IMR-90 (cell line): ENCODE results near the gene TGFBRAP1. TPM values are rescaled to one million over a fixed set of nuclear protein-coding genes. Genes with fewer than 3 reads are reported as not detected.

Experiments
- ATAC-seq: fragments of 200-7000 bp; cut with Tn5 transposase; 2 replicates; pipeline ENCODE4 v1.9.1; 2020; ENCODE audit warnings: low read depth, mild to moderate bottlenecking, moderate library complexity
- BruUV-seq: library from RNA; stranded (reverse); fragments of 400-500 nt; replicated peaks from 2 replicates; lab custom pipeline; 2021; lab: Mats Ljungman, UMichigan
- CTCF ChIA-PET: fragments of 300-600 bp; formaldehyde crosslinking; extraction: SDS; loops from one replicate; lab custom pipeline; 2021; ENCODE audit warnings: antibody characterized with exemption; lab: Yijun Ruan, JAX
- POLR2A ChIA-PET: fragments of 300-600 bp; sonication (Branson Sonifier 250); formaldehyde crosslinking; loops from one replicate; lab custom pipeline; 2022; ENCODE audit warnings: antibody characterized with exemption; ENCODE audit not compliant: unreplicated experiment; lab: Charles Lee
- DNase-seq: peaks from one replicate; pipeline ENCODE4 v3.0.0; 2013
- H2AFZ ChIP-seq: replicated peaks from 2 replicates; pipeline ENCODE3; 2013; ENCODE audit warnings: low read length, mild to moderate bottlenecking; ENCODE audit not compliant: poor library complexity
- H2AK5ac ChIP-seq: 2 replicates; pipeline ENCODE4 v1.6.1; 2013; ENCODE audit warnings: low read depth, low read length, inconsistent platforms
- H2AK9ac ChIP-seq: replicated peaks from 2 replicates; pipeline ENCODE3; 2013; ENCODE audit warnings: mild to moderate bottlenecking, low read depth, low read length, moderate library complexity; ENCODE audit not compliant: poor library complexity
- H2BK120ac ChIP-seq: 2 replicates; pipeline ENCODE4 v1.6.1; 2013; ENCODE audit warnings: low read depth, low read length, inconsistent platforms
- H2BK15ac ChIP-seq: 3 replicates; pipeline ENCODE4 v1.6.1; 2013; ENCODE audit warnings: low read depth, low read length, inconsistent platforms
- H2BK20ac ChIP-seq: 2 replicates; pipeline ENCODE4 v1.6.1; 2013; ENCODE audit warnings: low read depth, mild to moderate bottlenecking, inconsistent platforms, low read length, moderate library complexity
- H2BK5ac ChIP-seq: 2 replicates; pipeline ENCODE4 v1.6.1; 2013; ENCODE audit warnings: mild to moderate bottlenecking, low read depth, low read length, inconsistent platforms; ENCODE audit not compliant: poor library complexity, severe bottlenecking
- H3K14ac ChIP-seq: replicated peaks from 2 replicates; pipeline ENCODE4 v1.6.1; 2013; ENCODE audit warnings: low read depth, low read length, inconsistent platforms
- H3K18ac ChIP-seq: 2 replicates; pipeline ENCODE4 v1.6.1; 2013; ENCODE audit warnings: low read depth, low read length, control low read depth
- H3K23ac ChIP-seq: 2 replicates; pipeline ENCODE4 v1.6.1; 2013; ENCODE audit warnings: low read depth, low read length, inconsistent platforms
- H3K27ac ChIP-seq: 2 replicates; pipeline ENCODE4 v1.5.1; 2013; ENCODE audit warnings: mild to moderate bottlenecking, control low read depth, low read length; ENCODE audit not compliant: insufficient read depth
- H3K27me3 ChIP-seq: 2 replicates; pipeline ENCODE4 v1.6.1; 2013; ENCODE audit warnings: low read length; ENCODE audit not compliant: control insufficient read depth, insufficient read depth
- H3K36me3 ChIP-seq: 2 replicates; pipeline ENCODE4 v1.6.1; 2013; ENCODE audit warnings: low read length, mixed read lengths; ENCODE audit not compliant: control insufficient read depth, insufficient read depth
- H3K4ac ChIP-seq: 2 replicates; pipeline ENCODE4 v1.6.1; 2013; ENCODE audit warnings: low read depth, low read length, inconsistent platforms
- H3K4me1 ChIP-seq: 2 replicates; pipeline ENCODE4 v1.6.1; 2013; ENCODE audit warnings: low read length, mixed read lengths; ENCODE audit not compliant: control insufficient read depth, insufficient read depth
- H3K4me2 ChIP-seq: 2 replicates; pipeline ENCODE4 v1.6.1; 2013; ENCODE audit warnings: low read depth, mild to moderate bottlenecking, control low read depth, low read length, moderate library complexity
- H3K4me3 ChIP-seq: 2 replicates; pipeline ENCODE4 v1.5.1; 2013; ENCODE audit warnings: low read depth, mild to moderate bottlenecking, control low read depth, low read length, moderate library complexity; ENCODE audit not compliant: insufficient read depth
- H3K56ac ChIP-seq: 2 replicates; pipeline ENCODE4 v1.6.1; 2013; ENCODE audit warnings: low read length, inconsistent platforms; ENCODE audit not compliant: insufficient read depth; ENCODE audit errors: extremely low read depth
- H3K79me1 ChIP-seq, 2 experiments: 2 replicates each; pipeline ENCODE4 v1.6.1; 2013; ENCODE audit warnings: low read length in 2 of 2, inconsistent platforms in 1 of 2, low read depth in 1 of 2
- H3K9ac ChIP-seq: 2 replicates; pipeline ENCODE4 v1.6.1; 2013; ENCODE audit warnings: low read depth, low read length, control low read depth
- H3K9me1 ChIP-seq: 2 replicates; pipeline ENCODE4 v1.6.1; 2013; ENCODE audit warnings: low read length, inconsistent platforms; ENCODE audit not compliant: insufficient read depth
- H3K9me3 ChIP-seq: 2 replicates; pipeline ENCODE4 v1.6.1; 2013; ENCODE audit warnings: low read length; ENCODE audit not compliant: control insufficient read depth, insufficient read depth
- H4K20me1 ChIP-seq: 2 replicates; pipeline ENCODE4 v1.6.1; 2013; ENCODE audit warnings: low read length, inconsistent platforms; ENCODE audit not compliant: insufficient read depth
- H4K5ac ChIP-seq: 2 replicates; pipeline ENCODE4 v1.6.1; 2013; ENCODE audit warnings: mild to moderate bottlenecking, low read depth, low read length, control low read depth
- H4K8ac ChIP-seq, 2 experiments: 2 replicates each; pipeline ENCODE4 v1.6.1; 2013; ENCODE audit warnings: low read depth in 2 of 2, low read length in 2 of 2, control low read depth in 1 of 2, inconsistent platforms in 1 of 2
- H4K91ac ChIP-seq: 2 replicates; pipeline ENCODE4 v1.6.1; 2013; ENCODE audit warnings: low read depth, low read length, inconsistent platforms; ENCODE audit not compliant: insufficient read depth
- BHLHE40 ChIP-seq: fragments of 150-350 bp; IDR thresholded peaks from 2 replicates; pipeline ENCODE4 v1.6.1; 2016; ENCODE audit warnings: mild to moderate bottlenecking, low read depth, low read length
- CEBPB ChIP-seq: IDR thresholded peaks from 2 replicates; pipeline ENCODE4 v1.6.1; 2012; ENCODE audit warnings: low read depth, low read length, improper control_type of control experiment
- CHD1 ChIP-seq: IDR thresholded peaks from 2 replicates; pipeline ENCODE4 v1.6.1; 2012; ENCODE audit warnings: low read depth, low read length, improper control_type of control experiment
- ELK1 ChIP-seq: fragments of 150-350 bp; IDR thresholded peaks from 2 replicates; pipeline ENCODE4 v1.6.1; 2016; ENCODE audit warnings: low read depth, mild to moderate bottlenecking, low read length, moderate library complexity, borderline replicate concordance
- FOS ChIP-seq: fragments of 150-350 bp; IDR thresholded peaks from 2 replicates; pipeline ENCODE4 v1.6.1; 2016; ENCODE audit warnings: low read depth, low read length
- MAFK ChIP-seq: IDR thresholded peaks from 2 replicates; pipeline ENCODE4 v1.6.1; 2012; ENCODE audit warnings: low read depth, low read length, improper control_type of control experiment
- MAZ ChIP-seq: IDR thresholded peaks from 2 replicates; pipeline ENCODE4 v1.6.1; 2012; ENCODE audit warnings: low read depth, mild to moderate bottlenecking, low read length, improper control_type of control experiment, moderate library complexity, borderline replicate concordance
- MXI1 ChIP-seq: IDR thresholded peaks from 2 replicates; pipeline ENCODE4 v1.6.1; 2012; ENCODE audit warnings: low read depth, mild to moderate bottlenecking, low read length, moderate library complexity, borderline replicate concordance
- NFE2L2 ChIP-seq: fragments of 150-350 bp; IDR thresholded peaks from 2 replicates; pipeline ENCODE4 v1.6.1; 2016; ENCODE audit warnings: low read depth, mild to moderate bottlenecking, low read length
- POLR2A ChIP-seq: IDR thresholded peaks from 2 replicates; pipeline ENCODE4 v1.6.1; 2012; ENCODE audit warnings: mild to moderate bottlenecking, low read depth, low read length
- RAD21 ChIP-seq: IDR thresholded peaks from 2 replicates; pipeline ENCODE4 v1.6.1; 2012; ENCODE audit warnings: low read length, improper control_type of control experiment
- RCOR1 ChIP-seq: IDR thresholded peaks from 2 replicates; pipeline ENCODE4 v1.6.1; 2012; ENCODE audit warnings: mild to moderate bottlenecking, low read length, improper control_type of control experiment; ENCODE audit not compliant: insufficient replicate concordance
- RFX5 ChIP-seq: IDR thresholded peaks from 2 replicates; pipeline ENCODE4 v1.8.0; 2012; ENCODE audit warnings: low read depth, mild to moderate bottlenecking, low read length, moderate library complexity
- SMC3 ChIP-seq: fragments of 150-350 bp; IDR thresholded peaks from 2 replicates; pipeline ENCODE4 v1.6.1; 2016; ENCODE audit warnings: low read depth, mild to moderate bottlenecking, antibody characterized with exemption, low read length, moderate library complexity
- USF2 ChIP-seq: fragments of 150-350 bp; IDR thresholded peaks from 2 replicates; pipeline ENCODE4 v1.6.1; 2017; ENCODE audit warnings: mild to moderate bottlenecking, antibody characterized with exemption, low read length, low read depth
- WGBS, 2 experiments: methylation state at CpG; one replicate each; pipeline versions ENCODE4 v1.1.5 to v1.1.7; 2013; ENCODE audit warnings: missing lambda C conversion rate in 2 of 2; ENCODE audit not compliant: insufficient read length in 1 of 2; ENCODE audit errors: extremely low coverage in 2 of 2; 5-methylcytosine and 5-hydroxymethylcytosine counted together
- dilution Hi-C: fragments of 300-500 bp; cut with HindIII; formaldehyde crosslinking; loops from one replicate; pipeline ENCODE4 v1.14.3; 2018; ENCODE audit warnings: low sequenced_read_pairs; ENCODE audit not compliant: unreplicated experiment
- in situ Hi-C: fragments of 300-500 bp; cut with MboI; formaldehyde crosslinking; loops from 3 replicates; pipeline ENCODE4 v1.14.3; 2019; ENCODE audit warnings: low sequenced_read_pairs, inconsistent platforms, mixed read lengths
- intact Hi-C: fragments of 100-400 bp; cut with micrococcal nuclease; formaldehyde crosslinking; loops from 2 replicates; pipeline ENCODE4 v1.10.0; 2022
- polyA plus RNA-seq, 3 experiments: library from polyadenylated mRNA; depleted of rRNA; stranded (reverse); fragments of >200 nt; gene quantifications; 2 replicates each; pipeline ENCODE4 v1.2.3, GENCODE V29; 2012; ENCODE audit warnings: low replicate concordance in 1 of 3
- total RNA-seq: library from RNA; depleted of rRNA; stranded (reverse); fragments of >200 nt; gene quantifications from 2 replicates; pipeline ENCODE4 v1.2.3, GENCODE V29; 2012
- TF ChIP-seq, protein P1 (sequence below): conservative IDR thresholded peaks from 2 replicates; pipeline ENCODE4 v1.5.1; 2012; ENCODE audit warnings: mild to moderate bottlenecking, low read depth, low read length, improper control_type of control experiment

The TGFBRAP1 gene
- total and polyA plus RNA-seq, 2 of the 4 experiments (the other 2 are of a cell fraction): 7.2 to 10.4 TPM

DNA sequence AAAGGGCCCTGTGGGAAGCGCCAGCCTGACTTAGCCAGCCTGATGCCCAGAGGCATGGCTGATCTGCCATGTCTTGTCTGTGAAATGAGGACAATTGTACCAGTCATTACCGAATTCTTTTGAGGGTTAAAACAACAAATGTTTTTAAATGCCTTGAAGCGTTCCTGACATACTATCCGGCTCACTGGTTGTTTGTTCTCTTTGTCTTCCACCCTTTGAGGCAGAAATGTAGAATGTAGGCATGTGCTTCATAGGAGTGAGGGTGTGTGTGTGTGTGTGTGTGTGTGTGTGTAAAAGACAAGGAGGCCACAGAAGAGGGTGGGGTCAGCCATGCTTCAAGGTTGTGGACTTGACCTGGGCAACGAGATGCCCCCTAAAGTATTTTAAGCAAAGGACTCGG is 35.5 kb downstream of the TGFBRAP1 start:
- Histone ChIP-seq H2AFZ (no peak overlapping the region), H3K23ac (no peak overlapping the region), H2BK20ac (no peak overlapping the region), H3K18ac (no peak overlapping the region), H2AK9ac (no peak overlapping the region), H3K4ac (no peak overlapping the region), H3K14ac (no peak overlapping the region), H2BK15ac (no peak overlapping the region), H2AK5ac (no peak overlapping the region), H4K20me1 (no peaks in the 10 kb centered on the region; the same call in 1 of the 2 replicates), H3K9me3 (no peaks in the 10 kb centered on the region), H3K4me2 (no peak overlapping the region), H3K4me3 (no peak overlapping the region), H2BK120ac (no peak overlapping the region), H3K79me1 (peaks cover 3 to 6% of the 10 kb centered on the region in 2 experiments; a peak in 3 of 4 replicates), H2BK5ac (no peak overlapping the region), H3K36me3 (peaks cover 9% of the 10 kb centered on the region), H3K4me1 (0 out of 2 replicates have a peak, but pooled peaks cover 2% of the 10 kb centered on the region), H3K9ac (no peak overlapping the region), H4K8ac (no peak overlapping the region), H4K91ac (no peak overlapping the region), H3K56ac (no peak overlapping the region), H4K5ac (no peak overlapping the region), H3K9me1 (no peaks in the 10 kb centered on the region), H3K27ac (no peak overlapping the region), H3K27me3 (no peaks in the 10 kb centered on the region)
- DNase-seq (no peak), ATAC-seq (no peak)
- no TSS peak for BruUV-seq
- POLR2A ChIA-PET: no interaction called here
- dilution Hi-C loops (no loop called here), intact Hi-C loops (loop anchor here (2.0 kb wide), 1 partner anchor 33 kb away; no protein-coding TSS in a partner anchor), in situ Hi-C loops (no loop called here)
- CTCF ChIA-PET: interaction anchor here (1.4 kb wide), 1 partner anchor 179 kb away, joined by 7 read pairs; no protein-coding TSS in a partner anchor
- 90% methylated on average over 5 of the region's 6 CpGs; no CpG with 5 or more reads in 1 of the 2 experiments for WGBS, 2 experiments
- no peak for TF ChIP-seq CHD1
- no peak for TF ChIP-seq RAD21
- no peak for TF ChIP-seq ELK1
- no peak for TF ChIP-seq USF2
- TF ChIP-seq, protein P1, sequence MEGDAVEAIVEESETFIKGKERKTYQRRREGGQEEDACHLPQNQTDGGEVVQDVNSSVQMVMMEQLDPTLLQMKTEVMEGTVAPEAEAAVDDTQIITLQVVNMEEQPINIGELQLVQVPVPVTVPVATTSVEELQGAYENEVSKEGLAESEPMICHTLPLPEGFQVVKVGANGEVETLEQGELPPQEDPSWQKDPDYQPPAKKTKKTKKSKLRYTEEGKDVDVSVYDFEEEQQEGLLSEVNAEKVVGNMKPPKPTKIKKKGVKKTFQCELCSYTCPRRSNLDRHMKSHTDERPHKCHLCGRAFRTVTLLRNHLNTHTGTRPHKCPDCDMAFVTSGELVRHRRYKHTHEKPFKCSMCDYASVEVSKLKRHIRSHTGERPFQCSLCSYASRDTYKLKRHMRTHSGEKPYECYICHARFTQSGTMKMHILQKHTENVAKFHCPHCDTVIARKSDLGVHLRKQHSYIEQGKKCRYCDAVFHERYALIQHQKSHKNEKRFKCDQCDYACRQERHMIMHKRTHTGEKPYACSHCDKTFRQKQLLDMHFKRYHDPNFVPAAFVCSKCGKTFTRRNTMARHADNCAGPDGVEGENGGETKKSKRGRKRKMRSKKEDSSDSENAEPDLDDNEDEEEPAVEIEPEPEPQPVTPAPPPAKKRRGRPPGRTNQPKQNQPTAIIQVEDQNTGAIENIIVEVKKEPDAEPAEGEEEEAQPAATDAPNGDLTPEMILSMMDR: no peak
- TF ChIP-seq RFX5: no peak
- TF ChIP-seq MXI1: no peak
- no peak for TF ChIP-seq NFE2L2
- TF ChIP-seq FOS: no peak
- no peak for TF ChIP-seq SMC3
- no peak for TF ChIP-seq MAZ
- TF ChIP-seq POLR2A: no peak
- TF ChIP-seq RCOR1: no peak
- no peak for TF ChIP-seq MAFK
- TF ChIP-seq BHLHE40: no peak
- TF ChIP-seq CEBPB: no peak
